T-helper 17 cell (primary cell): Measurements from ENCODE around the gene CTSE. TPM values are rescaled to one million over a fixed set of nuclear protein-coding genes. Genes with fewer than 3 reads are reported as not detected.

Experiments
- ATAC-seq: fragments of 150-1000 bp; cut with Tn5 transposase; 2 replicates; pipeline ENCODE4 v1.10.0; 2021; ENCODE audit warnings: mild to moderate bottlenecking, moderate library complexity
- DNase-seq, 3 donors: peaks; one replicate each; pipeline versions ENCODE4 v3.0.0 to v3.0.0-alpha.2; 2020 to 2021
- H3K9me3 ChIP-seq: one replicate; pipeline ENCODE4 v1.7.0; 2013; ENCODE audit warnings: low read length, mild to moderate bottlenecking; ENCODE audit not compliant: control insufficient read depth, poor library complexity, severe bottlenecking
- H3K27ac Mint-ChIP-seq: one replicate; pipeline ENCODE4 v1.8.0; 2022; ENCODE audit warnings: mild to moderate bottlenecking, moderate library complexity, mixed read lengths
- H3K27me3 Mint-ChIP-seq: one replicate; pipeline ENCODE4 v1.8.0; 2022; ENCODE audit warnings: mixed read lengths
- H3K36me3 Mint-ChIP-seq: one replicate; pipeline ENCODE4 v1.8.0; 2022; ENCODE audit warnings: low read depth, mixed read lengths
- H3K4me1 Mint-ChIP-seq: one replicate; pipeline ENCODE4 v1.8.0; 2022; ENCODE audit warnings: mild to moderate bottlenecking, mixed read lengths
- H3K4me3 Mint-ChIP-seq: one replicate; pipeline ENCODE4 v1.8.0; 2022; ENCODE audit warnings: mild to moderate bottlenecking, moderate library complexity, mixed read lengths
- total RNA-seq, 4 donors: library from RNA in 2 of 4; stranded (reverse) in 2 of 4; gene quantifications; one replicate each; pipeline ENCODE4 v1.2.3 and lab custom pipeline; 2022 to 2026

CTSE gene
- total RNA-seq, 2 donors from 2014 or later = not detected

DNA sequence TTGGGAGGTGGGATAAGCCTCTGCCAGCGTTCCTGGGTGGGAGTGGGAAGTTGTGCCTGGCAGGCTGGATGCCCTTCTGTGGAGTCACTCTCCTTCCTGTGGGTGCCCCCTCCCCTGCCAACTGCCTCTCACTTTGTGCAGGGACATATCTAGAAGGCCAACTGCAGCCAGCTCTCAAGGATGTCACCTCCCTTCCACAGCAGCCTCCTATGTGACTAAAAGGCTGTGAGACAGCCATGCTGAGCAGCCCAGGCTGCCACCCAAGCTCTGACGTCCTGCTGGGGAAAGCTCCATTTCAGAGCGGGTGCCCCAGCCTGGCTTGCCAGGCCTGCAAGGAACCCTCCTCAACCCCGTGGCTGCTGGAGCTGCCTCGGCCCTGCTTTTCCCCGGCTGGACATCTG, 60.9 kb downstream of the CTSE start:
- ATAC-seq (no peak), DNase-seq (no peak)
- Mint-ChIP-seq H3K36me3 (peaks cover 2% of the 10 kb centered on the region), H3K27me3 (peaks cover 40% of the 10 kb centered on the region), H3K4me3 (no peak overlapping the region), H3K4me1 (peaks cover 6% of the 10 kb centered on the region), H3K27ac (no peak overlapping the region)
- H3K9me3 ChIP-seq = no peaks in the 10 kb centered on the region

DNA sequence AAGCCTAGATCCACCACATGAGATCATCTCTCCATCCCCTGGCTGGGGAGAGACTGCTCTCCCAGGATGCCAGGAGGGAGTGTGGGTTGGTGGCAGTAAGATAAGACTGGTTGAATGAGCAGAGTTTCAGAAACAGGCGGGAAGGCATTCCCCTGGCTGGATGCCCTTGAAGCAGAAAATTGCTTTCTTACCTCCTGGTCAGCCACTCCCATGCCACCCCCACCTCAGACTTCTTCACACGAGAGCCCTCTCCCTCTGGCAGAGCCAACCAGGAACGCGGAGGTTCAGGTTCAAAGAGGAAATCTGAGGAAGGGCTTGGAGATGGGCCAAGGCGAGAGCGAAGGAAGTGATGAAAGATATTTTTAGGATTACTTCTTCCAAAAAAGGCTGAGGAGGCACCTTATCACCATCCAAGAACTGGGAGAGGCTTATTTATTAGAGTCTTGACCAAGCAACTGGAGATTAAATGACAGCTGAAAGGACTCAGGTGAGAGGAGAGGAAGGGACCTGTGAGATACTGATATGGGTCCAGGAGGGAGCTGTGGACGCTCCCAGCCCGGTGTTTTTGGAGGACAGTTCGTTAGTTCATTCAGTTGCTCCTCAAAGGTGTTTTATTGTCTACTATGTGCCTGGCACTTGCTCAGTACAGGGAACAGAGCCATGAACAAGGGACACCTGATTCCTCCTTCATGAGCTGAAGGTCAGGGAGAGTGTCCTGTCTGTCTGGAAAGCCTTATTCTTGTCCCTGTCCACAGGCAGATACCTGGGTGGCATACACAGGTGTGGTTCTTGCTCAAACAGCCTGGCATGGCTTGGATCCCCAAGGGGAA, 61.5 kb downstream of the CTSE start:
- Mint-ChIP-seq H3K36me3 (peaks cover 2% of the 10 kb centered on the region), H3K27ac (no peak overlapping the region), H3K4me3 (no peak overlapping the region), H3K4me1 (peaks cover 6% of the 10 kb centered on the region), H3K27me3 (peaks cover 43% of the 10 kb centered on the region)
- H3K9me3 ChIP-seq = no peaks in the 10 kb centered on the region
- DNase-seq = no peak
- no peak for ATAC-seq

DNA sequence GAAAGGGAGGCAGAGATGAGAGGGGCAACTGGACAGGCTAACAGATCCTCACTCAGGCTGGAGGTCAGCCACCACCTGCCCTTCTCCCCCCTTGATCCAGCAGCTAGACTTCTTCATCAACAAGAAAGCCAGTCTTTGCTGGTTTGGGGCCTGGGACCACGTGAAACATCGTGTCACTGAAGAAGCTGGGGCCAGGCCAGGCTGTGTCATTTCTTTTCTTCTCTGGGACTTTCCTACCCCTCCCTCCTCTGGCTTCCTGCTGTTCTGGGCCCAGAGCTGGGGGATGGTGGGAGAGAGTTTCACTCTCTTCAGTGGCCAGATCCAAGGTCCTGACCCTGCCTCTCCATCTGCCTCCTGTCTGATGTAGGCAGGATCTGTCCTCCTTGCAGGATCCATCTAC, 62.3 kb downstream of the CTSE start:
- Mint-ChIP-seq H3K4me1 (peaks cover 6% of the 10 kb centered on the region), H3K27ac (no peak overlapping the region), H3K27me3 (peaks cover 50% of the 10 kb centered on the region), H3K4me3 (no peak overlapping the region), H3K36me3 (peaks cover 2% of the 10 kb centered on the region)
- H3K9me3 ChIP-seq = no peaks in the 10 kb centered on the region
- ATAC-seq = peak; percentile 44
- DNase-seq = no peak

DNA sequence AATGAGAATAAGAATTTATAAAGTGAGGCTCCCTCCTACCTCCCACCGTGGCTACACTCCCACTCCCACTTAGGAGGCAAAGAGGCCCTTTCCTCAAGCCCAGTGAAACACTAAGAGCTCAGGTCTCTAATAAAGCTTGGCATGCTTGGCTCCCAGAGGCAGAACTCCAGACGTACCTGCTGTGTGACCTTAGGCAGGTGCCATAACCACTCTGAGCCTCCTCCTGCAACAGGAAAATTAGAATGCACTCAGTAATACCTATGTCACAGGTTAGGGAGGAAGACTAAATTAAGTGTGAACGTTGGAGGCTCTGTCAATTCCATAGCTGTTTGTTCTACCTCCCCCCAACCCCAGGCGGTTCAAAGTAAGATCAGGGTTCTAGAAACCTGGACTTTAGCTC, 63.9 kb downstream of the CTSE start:
- Mint-ChIP-seq H3K4me1 (peaks cover 6% of the 10 kb centered on the region), H3K4me3 (no peak overlapping the region), H3K36me3 (peaks cover 3% of the 10 kb centered on the region), H3K27me3 (peaks cover 64% of the 10 kb centered on the region), H3K27ac (peak overlapping the region; percentile 74)
- DNase-seq = no peak
- no peak for ATAC-seq
- H3K9me3 ChIP-seq = no peaks in the 10 kb centered on the region

Other genes with a start within 250 kb of the CTSE start
- 10 to 100 TPM; 30.5 to 38.2 TPM for gene RAB29, start 248.4 kb downstream of the CTSE start, total RNA-seq
- gene SLC41A1, start 210.7 kb downstream of the CTSE start, total RNA-seq = 10 to 100 TPM; 33.5 to 36.2 TPM
- 1 to 10 TPM; 1.1 to 1.9 TPM for gene PM20D1, start 173.8 kb downstream of the CTSE start, total RNA-seq
- not detected for gene SLC26A9, start 80.4 kb downstream of the CTSE start, total RNA-seq
- gene RAB7B, start 20.5 kb downstream of the CTSE start, total RNA-seq = under 1 TPM in 1 of 2 donors, not detected in 1; 0.18 TPM
- under 1 TPM in 1 of 2 donors, not detected in 1; 0.50 TPM for gene RHEX, start 29.3 kb upstream of the CTSE start, total RNA-seq
- gene AVPR1B, start 93.5 kb upstream of the CTSE start, total RNA-seq = not detected
- 1 to 10 TPM in 1 of 2 donors, not detected in 1; 1.5 TPM for gene FAM72A, start 178.9 kb upstream of the CTSE start, total RNA-seq
- gene SRGAP2, start 179.6 kb upstream of the CTSE start, total RNA-seq = 10 to 100 TPM; 33.5 to 35.1 TPM